CD14-positive monocyte (primary cell): ENCODE results near the gene ARPC2. TPM values are rescaled to one million over a fixed set of nuclear protein-coding genes. Genes with fewer than 3 reads are reported as not detected.
A peak's percentile ranks its signal among the peaks of the same experiment; 100 is the strongest.

ENCODE experiments used
- DNase-seq, 3 donors: peaks; one replicate each; pipeline ENCODE4 v3.0.0-alpha.2; 2011 to 2022
- H2AFZ ChIP-seq: 2 replicates; pipeline ENCODE4 v1.6.0; 2012; ENCODE audit warnings: mild to moderate bottlenecking, low read depth, low read length, inconsistent platforms; ENCODE audit not compliant: insufficient read depth, poor library complexity, severe bottlenecking
- H3K27ac ChIP-seq, 2 donors: 1 replicate in 1 of 2; 2 replicates in 1 of 2; pipeline ENCODE4 v1.5.1; 2012 to 2013; ENCODE audit warnings: low read length in 2 of 2, control low read depth in 1 of 2, inconsistent platforms in 1 of 2, low read depth in 1 of 2, mild to moderate bottlenecking in 1 of 2
- H3K27me3 ChIP-seq, 2 donors: one replicate each; pipeline versions ENCODE4 v1.6.0 to v1.6.1; 2011 to 2013; ENCODE audit warnings: low read length in 2 of 2; ENCODE audit not compliant: control insufficient read depth in 2 of 2, insufficient read depth in 2 of 2
- H3K36me3 ChIP-seq, 2 donors: replicated peaks in 1 of 2; 1 replicate in 1 of 2; 2 replicates in 1 of 2; pipeline versions ENCODE4 v1.5.1 to v1.6.1; 2012 to 2013; ENCODE audit warnings: low read length in 2 of 2, control low read depth in 1 of 2, inconsistent platforms in 1 of 2, mild to moderate bottlenecking in 1 of 2; ENCODE audit not compliant: insufficient read depth in 2 of 2, control insufficient read depth in 1 of 2
- H3K4me1 ChIP-seq, 2 donors: 1 replicate in 1 of 2; 2 replicates in 1 of 2; pipeline versions ENCODE4 v1.5.1 to v1.6.1; 2012 to 2013; ENCODE audit warnings: low read length in 2 of 2, control low read depth in 1 of 2, inconsistent platforms in 1 of 2, mild to moderate bottlenecking in 1 of 2, moderate library complexity in 1 of 2; ENCODE audit not compliant: insufficient read depth in 2 of 2, control insufficient read depth in 1 of 2
- H3K4me2 ChIP-seq: replicated peaks from 2 replicates; pipeline ENCODE3; 2012; ENCODE audit warnings: low read length, moderate library complexity, mild to moderate bottlenecking; ENCODE audit not compliant: poor library complexity, severe bottlenecking; ENCODE audit errors: extremely low read depth
- H3K4me3 ChIP-seq, 3 experiments: fragments of 200-600 bp in 1 of 3; sonication (generic) in 1 of 3; replicated peaks in 1 of 3; 1 replicate in 2 of 3; 2 replicates in 1 of 3; pipeline ENCODE4 v1.5.1; 2011 to 2013; ENCODE audit warnings: low read length in 3 of 3, mild to moderate bottlenecking in 3 of 3, control low read depth in 2 of 3, low read depth in 2 of 3, inconsistent platforms in 1 of 3, moderate library complexity in 1 of 3
- H3K79me2 ChIP-seq: 2 replicates; pipeline ENCODE4 v1.6.0; 2012; ENCODE audit warnings: mild to moderate bottlenecking, control low read depth, inconsistent platforms, low read length, moderate library complexity; ENCODE audit not compliant: insufficient read depth
- H3K9ac ChIP-seq: 2 replicates; pipeline ENCODE4 v1.6.0; 2017; ENCODE audit warnings: low read length, mild to moderate bottlenecking; ENCODE audit not compliant: insufficient read depth, poor library complexity, severe bottlenecking
- H3K9me3 ChIP-seq, 2 donors: replicated peaks in 1 of 2; 1 replicate in 1 of 2; 2 replicates in 1 of 2; pipeline versions ENCODE4 v1.5.1 to v1.6.1; 2012 to 2013; ENCODE audit warnings: low read length in 2 of 2, control low read depth in 1 of 2; ENCODE audit not compliant: control insufficient read depth in 1 of 2, insufficient read depth in 1 of 2
- H4K20me1 ChIP-seq: 2 replicates; pipeline ENCODE4 v1.6.0; 2012; ENCODE audit warnings: mild to moderate bottlenecking, low read length, control low read depth, moderate library complexity; ENCODE audit not compliant: insufficient read depth
- H3K27ac Mint-ChIP-seq, 7 donors: one replicate each; pipeline ENCODE4 v1.8.0; 2020; ENCODE audit warnings: mild to moderate bottlenecking in 7 of 7, mixed read lengths in 7 of 7, moderate library complexity in 6 of 7, inconsistent platforms in 2 of 7
- H3K27me3 Mint-ChIP-seq, 3 donors: one replicate each; pipeline ENCODE4 v1.8.0; 2021 to 2022; ENCODE audit warnings: low read depth in 3 of 3, mild to moderate bottlenecking in 3 of 3, mixed read lengths in 3 of 3, moderate library complexity in 3 of 3, inconsistent platforms in 1 of 3
- H3K36me3 Mint-ChIP-seq, 2 donors: one replicate each; pipeline ENCODE4 v1.8.0; 2020; ENCODE audit warnings: mixed read lengths in 2 of 2, inconsistent platforms in 1 of 2, mild to moderate bottlenecking in 1 of 2
- H3K4me1 Mint-ChIP-seq: one replicate; pipeline ENCODE4 v1.8.0; 2020; ENCODE audit warnings: mild to moderate bottlenecking, mixed read lengths
- H3K4me3 Mint-ChIP-seq, 2 donors: one replicate each; pipeline ENCODE4 v1.8.0; 2020; ENCODE audit warnings: mild to moderate bottlenecking in 2 of 2, mixed read lengths in 2 of 2, moderate library complexity in 1 of 2
- H3K9me3 Mint-ChIP-seq, 7 donors: one replicate each; pipeline ENCODE4 v1.8.0; 2020 to 2022; ENCODE audit warnings: mixed read lengths in 7 of 7, mild to moderate bottlenecking in 6 of 7, moderate library complexity in 6 of 7, inconsistent platforms in 2 of 7
- WGBS: methylation state at CpG from one replicate; pipeline ENCODE4 v1.1.5; 2013; ENCODE audit warnings: missing lambda C conversion rate; ENCODE audit not compliant: insufficient coverage; 5-methylcytosine and 5-hydroxymethylcytosine counted together
- intact Hi-C, 2 donors: fragments of 100-400 bp; cut with micrococcal nuclease; formaldehyde crosslinking; loops; one replicate each; pipeline versions ENCODE4 v1.15.0 to v1.15.1; 2023
- polyA plus RNA-seq, 3 donors: library from polyadenylated mRNA; depleted of rRNA in 1 of 3; unstranded in 2 of 3; stranded (reverse) in 1 of 3; fragments of 300-500 nt in 2 of 3; fragments of >200 nt in 1 of 3; fragmentation: Illumina TruSeq in 2 of 3; gene quantifications; 1 replicate in 2 of 3; 2 replicates in 1 of 3; pipeline ENCODE4 v1.2.3, GENCODE V29; 2012 to 2021
- TF ChIP-seq, protein P1 (sequence below): fragments of 200-600 bp; IDR thresholded peaks from one replicate; pipeline ENCODE4 v1.8.0; 2022; ENCODE audit warnings: antibody characterized with exemption, mild to moderate bottlenecking

The ARPC2 gene
- polyA plus RNA-seq, 3 donors: 640 to 1,227 (median 1,162) TPM

DNA sequence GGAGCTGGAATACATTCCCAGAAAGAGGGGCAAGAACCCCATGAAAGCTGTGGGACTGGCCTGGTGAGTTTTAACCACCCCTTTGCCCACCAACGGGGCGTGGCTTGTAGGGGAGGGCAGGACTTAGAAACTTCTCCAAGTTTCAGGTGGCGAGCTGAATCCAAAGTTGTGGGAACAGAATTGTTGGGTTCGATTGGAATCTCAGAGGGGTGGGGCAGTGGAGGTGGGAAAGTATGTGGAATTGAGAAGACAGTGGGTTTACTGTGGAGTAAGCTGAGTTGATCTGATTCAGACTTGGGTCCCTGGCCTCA is 54.5 kb downstream of the ARPC2 start:
- Histone ChIP-seq H3K4me3 (peak overlapping the region in 1 of 3 experiments; percentile 95), H3K36me3 (peaks cover 42 to 49% of the 10 kb centered on the region in 2 donors), H4K20me1 (peaks cover 74% of the 10 kb centered on the region), H3K27ac (peak overlapping the region in 1 of 2 donors; percentile 69), H3K27me3 (no peaks in the 10 kb centered on the region), H3K4me1 (peaks cover 46 to 52% of the 10 kb centered on the region in 2 donors), H3K9me3 (no peaks in the 10 kb centered on the region), H2AFZ (no peak overlapping the region), H3K4me2 (peak overlapping the region; percentile 99), H3K79me2 (peaks cover 70% of the 10 kb centered on the region), H3K9ac (no peak overlapping the region)
- peaks cover 40 to 49% of the 10 kb centered on the region in 2 donors for H3K36me3 Mint-ChIP-seq
- intact Hi-C loops: loop anchor here (5.0 to 10.0 kb wide), 4 partner anchors 126 to 293 kb away; partner anchors contain the start of genes CTDSP1 (in 2 of the 2), CNOT9 (in 1 of the 2) and USP37 (in 1 of the 2)
- 78% methylated on average over 2 of the region's 4 CpGs for WGBS
- H3K27ac Mint-ChIP-seq: peak overlapping the region in 5 of 7 donors; percentile 58 to 90 (median 85)
- H3K4me1 Mint-ChIP-seq: peaks cover 55% of the 10 kb centered on the region
- TF ChIP-seq, protein P1, sequence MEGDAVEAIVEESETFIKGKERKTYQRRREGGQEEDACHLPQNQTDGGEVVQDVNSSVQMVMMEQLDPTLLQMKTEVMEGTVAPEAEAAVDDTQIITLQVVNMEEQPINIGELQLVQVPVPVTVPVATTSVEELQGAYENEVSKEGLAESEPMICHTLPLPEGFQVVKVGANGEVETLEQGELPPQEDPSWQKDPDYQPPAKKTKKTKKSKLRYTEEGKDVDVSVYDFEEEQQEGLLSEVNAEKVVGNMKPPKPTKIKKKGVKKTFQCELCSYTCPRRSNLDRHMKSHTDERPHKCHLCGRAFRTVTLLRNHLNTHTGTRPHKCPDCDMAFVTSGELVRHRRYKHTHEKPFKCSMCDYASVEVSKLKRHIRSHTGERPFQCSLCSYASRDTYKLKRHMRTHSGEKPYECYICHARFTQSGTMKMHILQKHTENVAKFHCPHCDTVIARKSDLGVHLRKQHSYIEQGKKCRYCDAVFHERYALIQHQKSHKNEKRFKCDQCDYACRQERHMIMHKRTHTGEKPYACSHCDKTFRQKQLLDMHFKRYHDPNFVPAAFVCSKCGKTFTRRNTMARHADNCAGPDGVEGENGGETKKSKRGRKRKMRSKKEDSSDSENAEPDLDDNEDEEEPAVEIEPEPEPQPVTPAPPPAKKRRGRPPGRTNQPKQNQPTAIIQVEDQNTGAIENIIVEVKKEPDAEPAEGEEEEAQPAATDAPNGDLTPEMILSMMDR: no peak
- H3K4me3 Mint-ChIP-seq: no peak overlapping the region
- no peaks in the 10 kb centered on the region for H3K9me3 Mint-ChIP-seq
- no peak for DNase-seq
- peaks cover 0 to 3% (median 0%) of the 10 kb centered on the region in 3 donors for H3K27me3 Mint-ChIP-seq

DNA sequence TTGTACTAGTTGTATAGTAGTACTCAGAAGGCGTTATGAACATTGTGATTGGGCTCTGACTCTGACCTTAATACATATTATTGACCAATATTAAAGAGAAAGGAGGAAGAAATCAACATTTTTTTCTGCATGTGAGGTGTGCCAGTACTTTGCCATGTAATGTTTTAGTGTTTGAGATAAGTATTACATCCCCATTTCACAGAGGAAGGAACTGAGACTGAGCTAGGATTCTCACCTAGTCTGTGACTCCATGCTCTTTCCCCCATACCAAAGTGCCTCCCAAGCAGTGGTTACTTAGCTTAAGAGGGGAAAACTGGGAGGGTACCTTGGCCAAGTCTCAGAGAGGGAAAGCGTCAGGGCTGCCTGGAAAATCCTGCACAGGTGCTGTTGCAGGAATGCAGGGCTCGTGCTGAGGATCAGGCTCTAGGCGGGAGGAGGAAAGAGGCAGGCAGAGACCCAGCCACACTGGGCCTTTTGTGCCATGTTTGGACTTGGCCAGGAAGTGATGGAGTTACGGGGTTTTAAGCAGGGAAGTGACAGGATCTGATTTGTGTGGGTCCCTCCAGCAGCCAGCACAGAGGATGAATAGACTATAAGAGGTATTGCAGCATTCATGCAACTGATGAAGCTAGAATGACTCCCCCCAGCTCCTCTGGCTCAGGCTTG is 55.0 kb downstream of the ARPC2 start:
- peak overlapping the region; percentile 12 to 87 (median 58) for H3K27ac Mint-ChIP-seq
- peak overlapping the region in 1 of 2 donors; percentile 69 for H3K27ac ChIP-seq
- intact Hi-C loops: loop anchor here (5.0 to 10.0 kb wide), 4 partner anchors 125 to 293 kb away; partner anchors contain the start of genes CTDSP1 (in 2 of the 2), CNOT9 (in 1 of the 2) and USP37 (in 1 of the 2)
- H3K27me3 ChIP-seq: no peaks in the 10 kb centered on the region
- H3K4me1 ChIP-seq: peaks cover 46 to 56% of the 10 kb centered on the region in 2 donors
- H3K9me3 Mint-ChIP-seq: no peaks in the 10 kb centered on the region
- H3K4me2 ChIP-seq: no peak overlapping the region
- no peaks in the 10 kb centered on the region for H3K9me3 ChIP-seq
- peaks cover 74% of the 10 kb centered on the region for H4K20me1 ChIP-seq
- H3K36me3 ChIP-seq: peaks cover 42 to 49% of the 10 kb centered on the region in 2 donors
- peaks cover 0 to 3% (median 0%) of the 10 kb centered on the region in 3 donors for H3K27me3 Mint-ChIP-seq
- DNase-seq: no peak
- H3K4me3 ChIP-seq: no peak overlapping the region
- TF ChIP-seq, protein P1: no peak
- 91% methylated on average over 3 of the region's 5 CpGs for WGBS
- H2AFZ ChIP-seq: no peak overlapping the region
- H3K4me3 Mint-ChIP-seq: no peak overlapping the region
- H3K4me1 Mint-ChIP-seq: peaks cover 57% of the 10 kb centered on the region
- H3K79me2 ChIP-seq: peaks cover 70% of the 10 kb centered on the region
- H3K36me3 Mint-ChIP-seq: peaks cover 42 to 49% of the 10 kb centered on the region in 2 donors
- H3K9ac ChIP-seq: no peak overlapping the region
